ENCODE results near the gene SNX8.

GRCh38 chr7:2223321-2223720 lies 90.9 kb downstream of the SNX8 start:
- TF ChIP-seq CTCF (IDR thresholded peaks at IDR 0.05) (no peak), POLR2A (IDR thresholded peaks at IDR 0.05) (no peak)

All from lower leg skin (tissue), 3 donors.